Myocyte (in vitro differentiated cells): ENCODE data around the gene CCL22. TPM values are rescaled to one million over a fixed set of nuclear protein-coding genes. Genes with fewer than 3 reads are reported as not detected.
"Not testable (repeated sequence)": the region's sequence is repeated elsewhere in the genome, so short reads cannot be mapped to it uniquely, and the experiment has no call there.

ENCODE experiments used
- DNase-seq: peaks from one replicate; pipeline ENCODE4 v3.0.0-alpha.2; 2012; ENCODE audit warnings: low read depth
- total RNA-seq: library from RNA; depleted of rRNA; stranded (reverse); fragments of >200 nt; gene quantifications from 2 replicates; pipeline ENCODE4 v1.2.3, GENCODE V29; 2014

CCL22 gene
- total RNA-seq, 1 donor from 2014 or later, result not detected

DNA sequence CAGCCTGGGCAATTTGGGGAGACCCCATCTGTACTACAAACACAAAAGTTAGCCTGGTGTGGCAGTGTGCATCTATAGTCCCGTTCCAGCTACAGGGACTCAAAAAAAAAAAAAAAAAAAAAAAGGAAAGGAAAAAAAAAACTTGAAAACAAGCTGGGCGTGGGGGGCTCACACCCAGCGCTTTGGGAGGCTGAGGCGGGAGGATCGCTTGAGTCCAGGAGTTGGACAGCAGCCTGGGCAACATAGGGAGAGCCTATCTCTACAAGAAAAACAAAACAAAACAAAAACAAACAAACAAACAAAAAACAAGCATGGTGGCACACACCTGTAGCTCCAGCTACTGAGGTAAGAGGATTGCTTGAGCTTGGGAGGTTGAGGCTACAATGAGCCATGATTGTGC is 33.1 kb downstream of the CCL22 start:
- no peak for DNase-seq

DNA sequence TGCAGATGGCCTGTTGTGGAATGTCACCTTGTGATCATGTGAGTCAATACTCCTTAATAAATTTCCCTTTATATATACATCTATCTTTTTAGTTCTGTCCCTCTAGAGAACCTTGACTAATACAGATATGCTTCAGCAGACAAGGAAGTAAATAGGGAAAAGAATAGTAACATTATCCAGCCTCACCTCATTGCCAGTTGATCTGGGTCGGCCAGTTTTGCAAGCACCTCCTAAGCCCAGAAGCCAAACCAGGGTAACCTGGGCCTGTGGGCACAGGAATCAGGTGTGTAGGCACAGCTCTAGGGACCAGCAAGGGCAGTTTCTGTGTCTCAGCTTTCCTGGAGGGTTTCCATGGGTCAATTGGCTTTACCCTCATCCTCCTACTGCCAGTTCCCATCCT is 34.1 kb downstream of the CCL22 start:
- no peak for DNase-seq

DNA sequence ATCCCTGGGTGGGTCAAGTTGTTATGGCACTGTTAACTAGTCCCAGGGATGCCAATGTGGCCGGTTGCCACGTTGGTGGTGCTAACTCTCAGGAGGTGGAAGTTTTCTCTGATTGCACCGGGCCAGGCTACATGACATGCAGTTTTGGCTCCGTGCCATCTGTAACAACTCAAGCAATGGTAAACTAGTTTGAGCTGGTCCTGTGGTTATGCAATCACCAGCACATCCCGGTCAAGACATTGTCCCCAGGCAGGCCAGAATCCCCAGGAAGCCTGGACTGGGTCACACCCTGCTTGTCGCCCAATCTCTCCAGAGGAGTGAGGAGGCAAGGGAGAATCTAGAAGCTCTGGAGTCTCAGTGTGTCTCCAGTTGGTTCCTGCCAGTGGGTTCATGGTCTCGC is 35.9 kb downstream of the CCL22 start:
- no peak for DNase-seq

DNA sequence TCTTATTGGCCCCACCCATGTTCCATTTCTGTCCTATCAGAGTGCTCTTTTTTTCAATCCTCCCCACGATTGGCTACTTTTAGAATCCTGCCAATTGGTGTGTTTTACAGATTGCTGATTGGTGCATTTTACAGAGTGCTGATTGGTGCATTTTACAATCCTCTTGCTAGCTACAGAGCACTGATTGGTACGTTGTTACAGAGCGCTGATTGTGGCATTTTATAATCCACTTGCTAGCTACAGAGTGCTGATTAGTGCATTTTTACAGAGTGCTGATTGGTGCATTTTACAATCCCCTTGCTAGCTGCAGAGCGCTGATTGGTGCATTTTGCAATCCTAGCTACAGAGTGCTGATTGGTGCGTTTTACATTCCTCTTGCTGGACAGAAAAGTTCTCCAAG is 36.4 kb downstream of the CCL22 start:
- no peak for DNase-seq

DNA sequence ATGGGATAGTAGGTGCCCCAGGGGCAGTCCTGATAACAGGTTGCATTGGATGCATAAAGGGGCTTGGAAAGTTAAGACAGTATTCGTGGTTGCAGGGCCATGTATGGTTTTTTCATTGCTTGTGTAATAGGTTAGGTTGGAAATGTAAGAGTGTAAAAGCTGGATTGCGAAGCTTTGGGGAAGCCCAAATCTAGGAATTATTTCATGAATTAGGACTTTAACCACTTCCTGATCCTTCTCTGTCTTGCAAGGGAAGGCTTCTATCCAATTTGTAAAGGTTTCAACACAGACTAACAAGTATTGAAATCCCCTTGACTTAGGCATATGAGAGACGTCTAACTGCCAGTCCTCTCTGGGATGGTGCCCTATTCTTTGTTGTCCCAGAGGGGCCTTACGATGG is 38.2 kb downstream of the CCL22 start:
- DNase-seq, result no peak

DNA sequence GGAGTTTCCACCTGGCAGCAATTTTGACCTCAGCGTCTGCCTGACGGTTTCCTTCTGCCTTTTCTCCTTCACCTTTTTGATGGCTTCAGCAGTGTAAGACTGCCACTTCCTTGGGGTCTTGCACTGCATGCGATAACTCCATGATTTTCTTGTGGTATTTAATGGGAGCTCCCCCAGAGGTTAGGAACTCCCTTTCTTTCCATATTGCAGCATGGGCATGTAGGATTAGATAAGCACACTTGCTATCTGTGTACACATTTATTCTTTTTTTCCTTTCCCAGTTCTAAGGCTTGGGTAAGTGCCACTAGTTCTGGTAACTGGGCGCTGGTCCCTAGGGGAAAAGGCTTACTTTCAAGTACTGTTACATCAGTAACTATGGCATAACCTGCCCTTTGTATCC is 38.9 kb downstream of the CCL22 start:
- not testable (repeated sequence) for DNase-seq

DNA sequence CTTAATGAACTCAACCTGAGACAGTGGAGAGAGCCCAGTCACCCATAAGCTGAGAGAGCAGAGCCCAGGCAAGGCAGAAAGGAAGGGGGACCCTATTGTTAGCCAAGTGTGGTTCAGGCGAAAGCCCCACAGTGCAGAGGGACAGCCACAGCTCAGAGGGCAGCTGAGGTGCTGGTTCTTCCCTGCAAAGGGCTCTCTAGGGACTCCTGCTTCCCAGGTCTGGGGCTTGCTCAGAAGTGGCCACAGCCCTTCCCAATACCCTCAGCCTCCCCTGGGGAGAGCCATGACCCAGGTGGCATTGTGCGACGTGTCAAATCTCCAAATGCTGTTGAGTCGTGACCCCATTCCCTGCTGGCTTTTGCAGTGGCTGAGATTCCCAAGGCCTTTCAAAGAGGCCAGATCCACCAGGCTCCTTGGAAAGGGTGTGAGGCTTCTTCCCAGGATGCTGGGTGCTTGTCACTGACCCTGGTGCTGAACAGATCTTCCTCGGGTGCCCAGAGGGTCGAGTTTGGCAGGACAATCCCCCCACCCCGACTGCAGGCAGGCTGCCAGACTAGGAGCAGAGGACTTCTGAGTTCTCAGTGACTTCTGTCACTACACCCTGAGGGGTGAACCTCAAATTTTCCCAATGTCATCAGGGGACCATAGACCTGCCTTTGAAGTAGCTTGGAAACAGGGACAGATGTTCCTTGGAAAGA is 43.5 kb downstream of the CCL22 start:
- no peak for DNase-seq

DNA sequence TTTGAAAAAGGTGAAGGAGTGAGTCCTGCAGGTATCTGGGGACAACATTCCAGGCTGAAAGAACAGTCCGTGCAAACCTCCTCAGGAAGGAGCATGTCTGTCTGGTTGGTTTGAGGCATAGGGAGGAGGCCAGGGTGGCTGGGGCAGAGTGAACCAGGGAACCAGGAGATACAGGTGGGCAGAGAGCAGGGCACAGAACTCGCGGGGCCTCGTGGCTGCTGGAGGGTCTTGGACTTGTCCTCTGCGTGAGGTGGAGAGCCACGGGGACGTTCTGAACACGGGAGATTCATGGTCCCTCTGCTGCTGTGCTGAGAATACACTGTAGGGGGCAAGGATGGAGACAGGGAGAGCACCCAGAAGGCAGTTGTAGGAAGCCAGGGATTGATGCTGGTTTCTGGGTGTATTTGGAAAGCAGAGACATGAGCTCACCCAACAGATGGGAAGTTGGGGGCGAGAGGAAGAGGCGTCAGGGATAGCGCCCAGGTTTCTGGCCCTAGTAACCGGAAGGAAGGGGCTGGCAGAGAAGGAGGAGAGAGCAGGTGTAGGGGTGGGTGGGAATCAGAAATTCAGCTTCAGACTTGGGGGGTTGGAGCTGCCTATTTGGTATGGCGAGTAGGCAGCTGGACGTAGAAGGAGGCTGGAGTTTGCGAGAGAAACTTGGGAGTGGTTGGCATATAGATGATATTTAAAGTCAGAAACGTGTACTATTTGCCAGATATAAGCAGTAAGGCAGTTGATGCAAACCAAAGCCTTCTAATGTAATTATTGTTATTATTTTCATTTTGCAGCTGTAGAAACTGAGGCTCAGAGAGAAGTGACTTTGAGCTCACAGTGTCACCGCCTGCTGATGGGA is 45.6 kb downstream of the CCL22 start, which contains the start of gene CCL17:
TSS of gene CCL17 (plus strand) at position 803 of the 853 bp plus-strand sequence. CDS start 9,166 bp downstream, outside the sequence.
- DNase-seq, result no peak

DNA sequence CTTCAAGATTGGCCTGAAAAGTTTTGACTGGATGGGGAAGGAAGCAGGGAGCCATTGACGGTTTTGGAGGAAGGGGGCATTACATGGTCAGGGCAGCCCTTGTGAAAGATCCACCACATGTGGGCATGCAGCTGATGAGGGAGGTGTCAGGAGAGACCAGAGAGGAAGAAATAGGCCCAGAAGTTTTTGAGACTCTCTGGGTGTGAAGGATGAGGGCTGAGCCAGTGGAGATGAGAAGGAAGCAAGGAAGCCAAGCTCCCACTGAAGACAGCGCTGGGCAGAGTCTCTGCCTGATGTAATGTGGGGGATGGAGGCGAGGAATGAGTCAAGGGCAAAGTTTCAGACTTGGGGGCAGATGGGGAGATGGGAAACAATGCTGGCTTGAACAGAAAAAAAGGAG is 46.5 kb downstream of the CCL22 start:
- DNase-seq, result no peak

DNA sequence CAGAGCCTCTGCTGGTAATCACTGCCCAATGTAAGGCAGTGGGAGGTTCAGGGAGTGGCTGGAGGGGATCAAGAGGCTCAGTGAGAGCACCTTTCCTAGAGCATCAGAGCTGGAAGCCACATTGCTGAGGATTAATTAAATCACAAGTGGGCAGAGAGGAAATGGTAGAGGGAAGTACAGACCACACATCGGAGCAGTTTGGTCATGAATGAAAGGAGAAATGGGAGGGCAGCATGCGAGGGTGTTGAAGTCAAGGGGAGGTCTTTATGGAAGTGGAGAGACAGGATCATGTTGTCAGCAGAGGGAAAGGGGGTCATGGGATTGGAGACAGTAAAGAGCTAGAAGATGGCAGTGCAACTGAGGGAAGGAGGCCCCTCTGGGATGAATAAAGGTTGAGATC is 48.3 kb downstream of the CCL22 start:
- no peak for DNase-seq

DNA sequence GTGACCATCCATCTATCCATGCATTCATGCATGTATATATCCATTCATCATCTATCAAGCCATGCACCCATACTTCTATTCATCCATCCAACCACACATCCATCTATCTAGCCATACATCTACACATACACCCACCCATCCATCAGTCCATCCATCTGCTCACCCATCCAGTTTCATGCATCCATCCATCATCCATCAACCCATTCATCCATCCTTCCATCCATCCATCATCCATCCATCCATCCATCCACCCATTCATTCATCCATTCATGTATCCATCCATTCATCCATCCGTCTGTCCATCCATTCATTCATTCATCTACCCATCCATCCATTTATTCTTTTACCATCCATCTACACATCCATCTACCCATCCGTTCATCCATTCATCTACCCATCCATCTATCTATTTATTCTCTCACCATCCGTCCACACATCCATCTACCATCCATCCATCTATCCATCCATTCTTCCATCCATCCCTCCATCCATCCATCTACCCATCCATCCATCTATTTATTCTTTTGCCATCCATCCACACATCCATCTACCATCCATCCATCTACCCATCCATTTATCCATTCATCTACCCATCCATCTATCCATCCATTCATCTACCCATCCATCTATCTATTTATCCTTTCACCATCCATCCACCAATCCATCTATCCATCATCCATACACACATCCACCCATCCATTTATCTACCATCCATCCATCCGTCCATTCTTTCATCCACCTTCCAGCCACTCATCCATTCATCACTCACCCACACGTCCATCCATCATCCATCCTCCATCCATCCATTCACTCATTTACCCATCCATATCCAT is 49.2 kb downstream of the CCL22 start:
- DNase-seq, result no peak

DNA sequence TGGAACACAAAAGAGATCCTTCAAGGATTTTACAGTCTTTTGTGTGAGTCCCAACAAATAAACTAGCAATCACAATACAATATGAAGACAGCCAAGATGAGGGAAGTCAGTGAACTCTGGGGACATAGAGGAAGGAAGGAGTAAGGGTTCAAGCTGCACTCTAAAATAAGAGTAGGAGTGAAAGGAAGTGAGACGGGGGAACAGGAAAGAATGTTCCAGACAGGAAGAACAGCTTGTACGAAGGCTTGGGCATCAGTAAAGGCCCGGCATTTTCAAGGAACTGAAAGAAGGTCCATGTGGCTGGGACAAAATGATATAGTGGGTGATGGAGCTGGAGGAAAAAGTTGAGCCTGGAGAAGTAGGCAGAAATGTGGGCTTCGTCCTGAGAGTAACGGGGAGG is 50.5 kb downstream of the CCL22 start:
- no peak for DNase-seq

DNA sequence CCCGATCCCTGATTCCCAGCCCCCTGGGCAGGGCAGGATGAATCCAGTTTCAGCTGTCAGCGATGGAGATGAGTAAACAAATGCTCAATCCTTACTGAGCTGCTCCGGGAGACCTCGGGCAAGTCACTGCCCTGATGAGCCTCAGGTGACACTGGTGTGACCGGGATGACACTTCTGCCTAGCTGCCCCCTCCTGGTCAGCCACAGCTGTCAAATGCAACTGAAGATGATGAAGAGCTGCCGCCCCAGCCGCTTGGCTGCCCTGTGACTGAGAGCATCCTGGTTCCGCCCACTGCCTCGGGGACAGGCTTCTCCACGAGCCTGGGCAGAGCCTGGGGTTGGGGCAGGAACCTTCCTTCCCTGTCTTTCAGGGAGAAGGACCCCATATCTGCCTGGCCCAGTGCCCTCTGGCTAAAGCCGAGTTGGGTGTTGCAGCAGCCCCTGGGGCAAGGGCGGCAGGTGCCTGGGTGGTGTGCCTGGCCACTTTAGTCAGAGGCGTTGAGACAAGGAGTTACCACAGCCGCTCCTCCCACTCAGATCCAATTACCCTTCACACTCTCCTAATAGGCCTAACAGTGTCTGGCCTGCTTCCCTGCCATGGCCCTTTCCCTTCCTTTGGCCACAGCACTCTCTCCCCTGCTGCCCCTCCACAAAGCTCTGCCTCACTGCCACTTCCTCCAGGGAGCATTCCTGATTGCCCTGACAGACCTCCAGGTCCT is 51.4 kb downstream of the CCL22 start:
- peak; percentile 91 for DNase-seq

DNA sequence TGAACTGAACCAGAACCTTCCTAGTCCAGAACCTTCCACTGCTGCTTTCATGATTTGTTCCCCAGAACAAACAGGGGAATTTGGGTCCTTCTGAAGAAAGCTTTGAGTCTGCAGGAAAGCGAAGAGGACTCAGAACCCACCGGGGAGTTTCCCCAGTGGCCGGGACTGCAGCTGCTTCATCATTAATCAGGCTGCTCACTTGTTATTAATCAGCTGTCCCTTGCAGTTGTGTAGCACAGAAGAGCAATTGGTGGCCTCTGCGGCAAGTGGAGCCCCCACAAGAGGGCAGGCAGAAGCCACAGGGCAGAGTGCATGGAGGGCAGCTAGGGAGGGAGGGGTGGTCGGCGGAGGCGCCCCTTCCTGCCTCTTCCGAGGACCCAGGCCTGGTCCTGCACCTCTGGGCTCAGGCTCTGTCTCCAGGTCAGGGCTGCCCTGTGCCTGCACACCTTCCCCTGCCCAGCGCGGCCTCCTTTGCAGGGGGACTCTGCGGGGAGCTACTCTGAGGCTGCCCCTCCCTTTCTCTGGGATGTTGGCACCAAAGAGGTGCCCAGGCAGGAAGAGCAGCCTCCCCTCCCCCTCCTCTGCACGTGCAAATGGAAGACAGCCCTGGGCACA is 52.9 kb downstream of the CCL22 start:
- DNase-seq, result peak; percentile 90

DNA sequence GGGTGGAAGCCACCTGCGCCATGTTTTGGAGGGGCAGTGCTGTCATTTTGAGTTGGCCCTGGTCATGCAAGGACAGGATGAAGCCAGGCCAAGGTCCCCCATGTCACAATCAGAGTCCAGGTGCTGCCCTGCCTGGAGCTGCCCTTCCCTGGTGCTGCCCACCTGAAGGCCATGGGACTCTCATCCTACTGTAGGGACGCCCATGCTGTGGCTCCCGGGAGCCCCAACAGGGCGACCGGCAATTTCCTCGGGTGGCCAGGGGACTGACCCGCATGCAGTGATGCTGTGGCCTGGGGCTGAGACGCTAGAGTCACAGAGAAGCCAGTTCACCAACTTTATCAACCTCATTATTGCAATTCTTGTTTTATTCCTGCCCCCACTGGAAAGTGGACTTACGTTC is 54.0 kb downstream of the CCL22 start:
- no peak for DNase-seq

DNA sequence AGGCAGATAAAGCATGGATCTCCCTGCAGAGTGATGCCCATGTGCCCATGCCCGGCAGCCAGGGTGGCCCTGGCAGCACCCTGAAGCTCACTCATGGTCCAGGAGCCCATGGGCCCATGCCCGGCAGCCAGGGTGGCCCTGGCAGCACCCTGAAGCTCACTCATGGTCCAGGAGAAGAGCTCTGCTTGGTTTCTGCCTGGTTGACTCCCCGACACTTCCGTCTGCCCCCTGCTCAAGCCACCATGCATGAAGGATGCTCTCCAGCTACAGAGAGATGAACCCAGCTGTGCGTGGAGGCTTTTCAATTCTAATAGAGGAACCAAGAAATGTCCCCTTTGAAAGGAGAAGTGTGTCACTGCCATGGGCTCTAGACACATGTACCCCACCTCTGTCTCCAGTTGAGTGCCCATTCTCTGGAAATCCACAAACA is 54.7 kb downstream of the CCL22 start:
- no peak for DNase-seq

DNA sequence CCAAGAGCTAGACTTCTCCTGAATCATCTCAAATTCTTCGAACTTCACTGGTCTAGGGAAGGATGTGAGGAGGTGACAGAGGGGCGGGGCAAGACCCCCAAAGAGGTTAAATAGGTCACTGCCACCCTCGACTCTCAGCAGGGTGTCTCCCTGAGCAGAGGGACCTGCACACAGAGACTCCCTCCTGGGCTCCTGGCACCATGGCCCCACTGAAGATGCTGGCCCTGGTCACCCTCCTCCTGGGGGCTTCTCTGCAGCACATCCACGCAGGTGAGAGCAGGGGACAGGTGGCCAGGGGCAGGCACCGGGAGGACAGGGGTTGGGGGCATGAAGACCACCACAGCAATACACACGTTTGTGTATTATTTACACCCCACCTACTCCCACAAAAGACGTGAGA is 55.1 kb downstream of the CCL22 start:
- DNase-seq, result no peak
